H1 (cell line): ENCODE measurements around the gene ENKUR. TPM values are rescaled to one million over a fixed set of nuclear protein-coding genes. Genes with fewer than 3 reads are reported as not detected.

Experiments
- CTCF ChIA-PET: fragments of 300-600 bp; sonication (Branson Sonifier 250); formaldehyde crosslinking; loops from one replicate; lab custom pipeline; 2021; ENCODE audit not compliant: partially characterized antibody; lab: Charles Lee
- POLR2A ChIA-PET: fragments of 300-600 bp; sonication (Branson Sonifier 250); formaldehyde crosslinking; loops from one replicate; lab custom pipeline; 2021; ENCODE audit warnings: inconsistent platforms; ENCODE audit not compliant: partially characterized antibody; lab: Charles Lee
- DNase-seq, 2 experiments: peaks; one replicate each; pipeline versions ENCODE4 v3.0.0 to v3.0.0-alpha.2; 2010 to 2022; ENCODE audit warnings: low spot score in 2 of 2, low read depth in 1 of 2, mixed read lengths in 1 of 2
- FAIRE-seq: peaks from 2 replicates; lab custom pipeline; 2011; peaks lifted over from hg19 to GRCh38; lab: Jason Lieb, UNC
- H2AFZ ChIP-seq: 2 replicates; pipeline ENCODE4 v1.8.1; 2012; ENCODE audit warnings: low read length, inconsistent platforms
- H2AK5ac ChIP-seq: 2 replicates; pipeline ENCODE4 v1.6.1; 2013; ENCODE audit warnings: low read depth, low read length
- H2BK120ac ChIP-seq: replicated peaks from 2 replicates; pipeline ENCODE3; 2013; ENCODE audit warnings: low read depth, low read length, inconsistent platforms
- H2BK12ac ChIP-seq: 2 replicates; pipeline ENCODE4 v1.6.1; 2013; ENCODE audit warnings: low read depth, low read length
- H2BK15ac ChIP-seq: 2 replicates; pipeline ENCODE4 v1.6.1; 2013; ENCODE audit warnings: low read length
- H2BK20ac ChIP-seq: 2 replicates; pipeline ENCODE4 v1.6.1; 2013; ENCODE audit warnings: low read length
- H2BK5ac ChIP-seq: 2 replicates; pipeline ENCODE4 v1.6.1; 2013; ENCODE audit warnings: low read depth, low read length
- H3K14ac ChIP-seq: 2 replicates; pipeline ENCODE4 v1.6.1; 2013; ENCODE audit warnings: inconsistent platforms; ENCODE audit not compliant: insufficient read length
- H3K18ac ChIP-seq: 2 replicates; pipeline ENCODE4 v1.6.1; 2013; ENCODE audit warnings: low read length; ENCODE audit errors: extremely low read depth
- H3K23ac ChIP-seq: 2 replicates; pipeline ENCODE4 v1.6.1; 2013; ENCODE audit warnings: inconsistent platforms; ENCODE audit not compliant: insufficient read length
- H3K23me2 ChIP-seq: 2 replicates; pipeline ENCODE4 v1.6.1; 2013; ENCODE audit warnings: low read depth, low read length
- H3K27ac ChIP-seq: 2 replicates; pipeline ENCODE4 v1.6.1; 2011; ENCODE audit warnings: low read depth, low read length, inconsistent platforms
- H3K27me3 ChIP-seq, 4 experiments: replicated peaks in 1 of 4; 1 replicate in 1 of 4; 2 replicates in 3 of 4; pipeline versions ENCODE4 v1.6.1 to v1.8.1; 2011 to 2013; ENCODE audit warnings: low read length in 3 of 4, mild to moderate bottlenecking in 3 of 4, inconsistent platforms in 2 of 4, mixed read lengths in 2 of 4, moderate library complexity in 1 of 4; ENCODE audit not compliant: control insufficient read depth in 3 of 4, insufficient read depth in 3 of 4; ENCODE audit errors: extremely low read depth in 1 of 4
- H3K36me3 ChIP-seq, 4 experiments: 2 replicates each; pipeline versions ENCODE4 v1.6.1 to v1.8.1; 2011 to 2013; ENCODE audit warnings: mild to moderate bottlenecking in 4 of 4, low read length in 3 of 4, moderate library complexity in 2 of 4, control low read depth in 1 of 4, inconsistent platforms in 1 of 4; ENCODE audit not compliant: insufficient read depth in 4 of 4, control insufficient read depth in 2 of 4
- H3K4ac ChIP-seq: replicated peaks from 2 replicates; pipeline ENCODE3; 2013; ENCODE audit warnings: low read length, low read depth, mixed read lengths, inconsistent platforms; ENCODE audit not compliant: insufficient read length
- H3K4me1 ChIP-seq, 4 experiments: replicated peaks in 1 of 4; 1 replicate in 1 of 4; 2 replicates in 3 of 4; pipeline versions ENCODE4 v1.6.1 to v1.8.1; 2011 to 2013; ENCODE audit warnings: low read length in 3 of 4, inconsistent platforms in 2 of 4, mixed read lengths in 1 of 4; ENCODE audit not compliant: insufficient read depth in 4 of 4, control insufficient read depth in 3 of 4
- H3K4me2 ChIP-seq, 2 experiments: 2 replicates each; pipeline versions ENCODE4 v1.6.1 to v1.8.1; 2011 to 2013; ENCODE audit warnings: low read depth in 2 of 2, low read length in 2 of 2, control low read depth in 1 of 2, inconsistent platforms in 1 of 2, mild to moderate bottlenecking in 1 of 2; ENCODE audit not compliant: insufficient read depth in 1 of 2
- H3K4me3 ChIP-seq, 4 experiments: fragments of 200-600, 300-600 bp in 1 of 4; sonication (generic), shearing (Covaris generic), sonication (Bioruptor Twin) in 1 of 4; 2 replicates each; pipeline versions ENCODE4 v1.5.1 to v1.8.1; 2011 to 2016; ENCODE audit warnings: low read length in 4 of 4, low read depth in 3 of 4, control low read depth in 2 of 4, inconsistent platforms in 2 of 4, mild to moderate bottlenecking in 2 of 4, mixed read lengths in 1 of 4, moderate library complexity in 1 of 4; ENCODE audit not compliant: insufficient read depth in 2 of 4; ENCODE audit errors: extremely low read depth in 1 of 4
- H3K56ac ChIP-seq: replicated peaks from 2 replicates; pipeline ENCODE3; 2013; ENCODE audit warnings: low read depth, mild to moderate bottlenecking, mixed read lengths, low read length, inconsistent platforms; ENCODE audit not compliant: insufficient read length
- H3K79me1 ChIP-seq: 2 replicates; pipeline ENCODE4 v1.6.1; 2013; ENCODE audit warnings: low read depth, low read length, control low read depth
- H3K79me2 ChIP-seq, 2 experiments: 2 replicates each; pipeline versions ENCODE4 v1.6.1 to v1.8.1; 2012 to 2013; ENCODE audit warnings: low read length in 2 of 2, mild to moderate bottlenecking in 2 of 2, inconsistent platforms in 1 of 2; ENCODE audit not compliant: insufficient read depth in 2 of 2, control insufficient read depth in 1 of 2
- H3K9ac ChIP-seq, 4 experiments: replicated peaks in 1 of 4; 1 replicate in 1 of 4; 2 replicates in 3 of 4; pipeline versions ENCODE4 v1.6.1 to v1.8.1; 2011 to 2013; ENCODE audit warnings: low read depth in 3 of 4, low read length in 3 of 4, control low read depth in 2 of 4, mild to moderate bottlenecking in 2 of 4, moderate library complexity in 2 of 4, inconsistent platforms in 1 of 4; ENCODE audit errors: extremely low read depth in 1 of 4
- H3K9me3 ChIP-seq, 2 experiments: 2 replicates each; pipeline versions ENCODE4 v1.6.1 to v1.8.1; 2012 to 2013; ENCODE audit warnings: mild to moderate bottlenecking in 2 of 2, moderate library complexity in 2 of 2, control low read depth in 1 of 2, inconsistent platforms in 1 of 2, low read depth in 1 of 2, low read length in 1 of 2, mixed read lengths in 1 of 2; ENCODE audit not compliant: insufficient read depth in 2 of 2
- H4K20me1 ChIP-seq, 2 experiments: replicated peaks in 1 of 2; 2 replicates each; pipeline versions ENCODE3 to v1.8.1; 2011 to 2013; ENCODE audit warnings: inconsistent platforms in 2 of 2, low read length in 2 of 2, mild to moderate bottlenecking in 1 of 2; ENCODE audit not compliant: insufficient read depth in 2 of 2, control insufficient read depth in 1 of 2
- H4K5ac ChIP-seq: 2 replicates; pipeline ENCODE4 v1.6.1; 2013; ENCODE audit warnings: low read length, low read depth, mixed read lengths, inconsistent platforms; ENCODE audit not compliant: insufficient read length
- H4K8ac ChIP-seq: 2 replicates; pipeline ENCODE4 v1.8.0; 2013; ENCODE audit warnings: mild to moderate bottlenecking, moderate library complexity, low read length, inconsistent platforms; ENCODE audit not compliant: insufficient read depth; ENCODE audit errors: extremely low read depth
- H4K91ac ChIP-seq: replicated peaks from 2 replicates; pipeline ENCODE3; 2013; ENCODE audit warnings: low read length, mixed read lengths, inconsistent platforms; ENCODE audit not compliant: insufficient read length
- CBX8 ChIP-seq: fragments of 300-800, 300-1000 bp; sonication (generic); IDR thresholded peaks from 2 replicates; pipeline ENCODE4 v1.7.1; 2016; ENCODE audit warnings: low read depth, low read length, borderline replicate concordance
- RXRA ChIP-seq: IDR thresholded peaks from 2 replicates; pipeline ENCODE4 v1.6.1; 2011; ENCODE audit warnings: low read depth, mild to moderate bottlenecking, low read length, moderate library complexity; ENCODE audit not compliant: insufficient read depth
- SAP30 ChIP-seq: fragments of 300-600 bp; sonication (generic); IDR thresholded peaks from 2 replicates; pipeline ENCODE4 v1.7.1; 2012; ENCODE audit warnings: low read length, moderate library complexity, mild to moderate bottlenecking, inconsistent platforms; ENCODE audit not compliant: insufficient read depth, insufficient replicate concordance
- SP2 ChIP-seq: IDR thresholded peaks from 2 replicates; pipeline ENCODE4 v1.6.1; 2012; ENCODE audit warnings: mild to moderate bottlenecking, low read length, inconsistent platforms
- SUZ12 ChIP-seq: fragments of 200-600 bp; sonication (generic); IDR thresholded peaks from 2 replicates; pipeline ENCODE4 v1.6.1; 2012; ENCODE audit warnings: mild to moderate bottlenecking, inconsistent platforms, low read length, moderate library complexity, mixed read lengths
- TAF7 ChIP-seq: optimal IDR thresholded peaks from 2 replicates; pipeline ENCODE3; 2011; ENCODE audit warnings: low read depth, mild to moderate bottlenecking, inconsistent platforms, low read length, moderate library complexity, borderline replicate concordance
- TBP ChIP-seq: IDR thresholded peaks from 2 replicates; pipeline ENCODE4 v1.6.1; 2011; ENCODE audit warnings: low read depth, low read length, improper control_type of control experiment
- WGBS, 2 experiments: shearing (Covaris generic) in 1 of 2; methylation state at CpG; one replicate each; pipeline versions ENCODE4 v1.1.6 to v1.1.7; 2013 to 2015; ENCODE audit warnings: low lambda C conversion rate in 2 of 2, mixed read lengths in 2 of 2, inconsistent platforms in 1 of 2, low coverage in 1 of 2, missing lambda C conversion rate in 1 of 2; ENCODE audit not compliant: insufficient replicate concordance in 2 of 2, insufficient coverage in 1 of 2, insufficient read length in 1 of 2; ENCODE audit errors: extremely low coverage in 1 of 2, missing lambda C conversion rate in 1 of 2; 5-methylcytosine and 5-hydroxymethylcytosine counted together
- polyA plus RNA-seq, 7 experiments: library from polyadenylated mRNA; depleted of rRNA in 3 of 7; stranded (reverse) in 5 of 7; unstranded in 2 of 7; fragments of >200 nt in 5 of 7; fragments of 200-250 nt in 2 of 7; gene quantifications; 1 replicate in 5 of 7; 2 replicates in 1 of 7; 4 replicates in 1 of 7; pipeline versions ENCODE4 v1.2.1 to v1.2.3, GENCODE V29; 2011 to 2013; ENCODE audit warnings: missing spikeins in 2 of 7, mixed read lengths in 2 of 7
- total RNA-seq: library from RNA; stranded (reverse); fragmentation: NEBNext Ultra II Directional; extraction: Animal tissue kit (Norgen Biotek cat#: 25700); gene quantifications from 2 replicates; pipeline ENCODE4 v1.2.1, GENCODE V29; 2021
- TF ChIP-seq, protein P1 (sequence below): IDR thresholded peaks from 2 replicates; pipeline ENCODE4 v1.6.1; 2012; ENCODE audit warnings: inconsistent platforms
- TF ChIP-seq, protein P2 (sequence below): IDR thresholded peaks from 2 replicates; pipeline ENCODE4 v1.6.1; 2012; ENCODE audit warnings: low read length, inconsistent platforms

Gene ENKUR
- total and polyA plus RNA-seq, 2 of the 8 experiments (the other 6 are each of a cell fraction or from before 2014, with no cell fraction given) = not detected

DNA sequence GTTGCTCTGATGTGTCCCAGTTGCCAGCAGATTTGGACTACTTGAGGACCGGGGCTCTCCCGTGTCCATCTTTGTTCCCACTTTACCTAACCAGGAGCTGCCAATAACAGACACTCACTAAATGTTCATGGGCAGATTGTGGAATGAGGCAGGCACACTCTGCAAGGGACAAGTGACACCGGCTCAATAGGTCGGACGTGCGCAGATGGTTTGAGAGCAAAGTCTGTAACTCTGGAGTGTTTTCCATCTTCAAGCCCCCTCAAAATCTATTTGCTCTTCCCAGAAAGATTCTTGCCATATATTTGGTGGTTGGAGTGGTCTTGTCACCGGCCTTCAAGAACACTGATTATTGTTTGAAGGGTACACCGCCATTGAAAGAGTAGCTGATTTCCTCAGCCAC lies 47.7 kb upstream of the ENKUR start:
- FAIRE-seq = no peak
- Histone ChIP-seq H4K8ac (no peak overlapping the region), H2BK15ac (no peak overlapping the region), H3K27ac (no peak overlapping the region), H2BK12ac (no peak overlapping the region), H3K79me1 (no peaks in the 10 kb centered on the region), H4K20me1 (no peaks in the 10 kb centered on the region), H4K5ac (no peak overlapping the region), H3K4ac (no peak overlapping the region), H3K18ac (no peak overlapping the region), H2BK5ac (no peak overlapping the region), H2BK20ac (no peak overlapping the region), H3K9ac (no peak overlapping the region), H2AK5ac (no peak overlapping the region), H3K56ac (no peak overlapping the region), H3K79me2 (no peaks in the 10 kb centered on the region), H3K4me2 (no peak overlapping the region), H3K4me1 (peaks cover 2 to 8% (median 6%) of the 10 kb centered on the region in 4 experiments; a peak in 4 of 7 replicates), H3K9me3 (no peaks in the 10 kb centered on the region), H2AFZ (no peak overlapping the region), H3K4me3 (no peak overlapping the region), H3K14ac (no peak overlapping the region), H2BK120ac (no peak overlapping the region), H4K91ac (no peak overlapping the region), H3K23ac (no peak overlapping the region), H3K27me3 (peaks cover 5 to 21% (median 16%) of the 10 kb centered on the region in 4 experiments; a peak in 6 of 7 replicates), H3K23me2 (no peaks in the 10 kb centered on the region), H3K36me3 (no peaks in the 10 kb centered on the region)
- whole genome bisulfite sequencing, 2 experiments = 94% methylated on average over 8 of the region's 8 CpGs; no CpG with 5 or more reads in 1 of the 2 experiments
- no peak for DNase-seq
- POLR2A ChIA-PET = no interaction called here
- CTCF ChIA-PET = interaction anchor here (0.5 to 1.4 kb wide), 2 partner anchors 18 to 427 kb away, joined by 3 read pairs; no protein-coding TSS in a partner anchor
- TF ChIP-seq TBP = no peak
- TF ChIP-seq, protein P1, sequence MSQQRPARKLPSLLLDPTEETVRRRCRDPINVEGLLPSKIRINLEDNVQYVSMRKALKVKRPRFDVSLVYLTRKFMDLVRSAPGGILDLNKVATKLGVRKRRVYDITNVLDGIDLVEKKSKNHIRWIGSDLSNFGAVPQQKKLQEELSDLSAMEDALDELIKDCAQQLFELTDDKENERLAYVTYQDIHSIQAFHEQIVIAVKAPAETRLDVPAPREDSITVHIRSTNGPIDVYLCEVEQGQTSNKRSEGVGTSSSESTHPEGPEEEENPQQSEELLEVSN = no peak
- no peak for TF ChIP-seq RXRA
- TF ChIP-seq SUZ12 = no peak
- TF ChIP-seq, protein P2, sequence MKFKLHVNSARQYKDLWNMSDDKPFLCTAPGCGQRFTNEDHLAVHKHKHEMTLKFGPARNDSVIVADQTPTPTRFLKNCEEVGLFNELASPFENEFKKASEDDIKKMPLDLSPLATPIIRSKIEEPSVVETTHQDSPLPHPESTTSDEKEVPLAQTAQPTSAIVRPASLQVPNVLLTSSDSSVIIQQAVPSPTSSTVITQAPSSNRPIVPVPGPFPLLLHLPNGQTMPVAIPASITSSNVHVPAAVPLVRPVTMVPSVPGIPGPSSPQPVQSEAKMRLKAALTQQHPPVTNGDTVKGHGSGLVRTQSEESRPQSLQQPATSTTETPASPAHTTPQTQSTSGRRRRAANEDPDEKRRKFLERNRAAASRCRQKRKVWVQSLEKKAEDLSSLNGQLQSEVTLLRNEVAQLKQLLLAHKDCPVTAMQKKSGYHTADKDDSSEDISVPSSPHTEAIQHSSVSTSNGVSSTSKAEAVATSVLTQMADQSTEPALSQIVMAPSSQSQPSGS = no peak
- no peak for TF ChIP-seq SP2
- no peak for TF ChIP-seq CBX8
- TF ChIP-seq SAP30 = no peak
- TF ChIP-seq TAF7 = no peak
